ENCODE results near the gene SZT2. TPM values are rescaled to one million over a fixed set of nuclear protein-coding genes. Genes with fewer than 3 reads are reported as not detected.

SZT2 gene
- total RNA-seq, 1 experiment from 2014 or later = 27.9 TPM

GRCh38 chr1:43448955-43449707, 59.4 kb downstream of the SZT2 start:
- Histone ChIP-seq H3K27ac (ENCODE audit: low read depth, low read length, poor library complexity, severe bottlenecking) (no peak overlapping the region), H3K9me3 (ENCODE audit: low read depth, low read length, poor library complexity, severe bottlenecking) (no peaks in the 10 kb centered on the region), H3K4me1 (ENCODE audit: insufficient read depth, low read length, poor library complexity, severe bottlenecking) (peaks cover 7% of the 10 kb centered on the region), H3K4me3 (ENCODE audit: low read depth, low read length, poor library complexity, severe bottlenecking) (no peak overlapping the region), H3K27me3 (replicated peaks; ENCODE audit: insufficient read depth, low read depth, low read length, poor library complexity) (no peaks in the 10 kb centered on the region), H3K36me3 (ENCODE audit: insufficient read depth, low read length, poor library complexity, severe bottlenecking) (peaks cover 37% of the 10 kb centered on the region)
- ChIA-PET POLR2A (ENCODE audit: low non-redundant PET) (interaction anchor here (0.6 kb wide), 1 partner anchor 222 kb away, joined by 3 read pairs; no protein-coding TSS in a partner anchor), CTCF (no interaction called here)
- DNase-seq (ENCODE audit: low spot score) = no peak
- intact Hi-C loops (cut with micrococcal nuclease; ENCODE audit: unreplicated experiment) = no loop called here
- no TSS peak for BruUV-seq (replicated peaks)
- TF ChIP-seq CTCF (conservative IDR thresholded peaks at IDR 0.05; ENCODE audit: low read depth, low read length) = no peak
- no peak for TF ChIP-seq EZH2 (IDR thresholded peaks at IDR 0.05; ENCODE audit: borderline replicate concordance, low read depth, low read length, poor library complexity, severe bottlenecking)

DNA sequence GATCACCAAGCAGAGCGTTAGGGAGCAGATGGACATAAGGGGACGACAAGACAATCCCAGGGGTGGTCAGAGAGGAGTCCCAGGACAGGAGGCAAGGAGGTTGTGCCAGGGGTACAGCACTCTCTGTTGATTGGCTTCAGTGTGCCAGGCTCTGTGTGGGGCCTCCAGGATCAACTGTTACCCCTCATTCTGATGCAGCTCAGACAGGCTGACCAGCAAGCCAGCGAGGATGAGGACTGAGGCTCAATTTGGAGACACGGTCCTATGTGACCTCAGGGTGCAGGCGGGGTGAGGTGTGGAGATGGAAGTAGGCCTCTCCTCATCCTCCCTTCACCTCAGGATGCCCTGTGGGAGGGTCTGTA, 60.0 kb downstream of the SZT2 start:
- no peak for DNase-seq (ENCODE audit: low spot score)
- ChIA-PET POLR2A (ENCODE audit: low non-redundant PET) (interaction anchor here (0.6 kb wide), 1 partner anchor 223 kb away, joined by 3 read pairs; no protein-coding TSS in a partner anchor), CTCF (no interaction called here)
- Histone ChIP-seq H3K36me3 (ENCODE audit: insufficient read depth, low read length, poor library complexity, severe bottlenecking) (peaks cover 37% of the 10 kb centered on the region), H3K4me1 (ENCODE audit: insufficient read depth, low read length, poor library complexity, severe bottlenecking) (peaks cover 11% of the 10 kb centered on the region), H3K9me3 (ENCODE audit: low read depth, low read length, poor library complexity, severe bottlenecking) (no peaks in the 10 kb centered on the region), H3K27ac (ENCODE audit: low read depth, low read length, poor library complexity, severe bottlenecking) (no peak overlapping the region), H3K27me3 (replicated peaks; ENCODE audit: insufficient read depth, low read depth, low read length, poor library complexity) (no peaks in the 10 kb centered on the region), H3K4me3 (ENCODE audit: low read depth, low read length, poor library complexity, severe bottlenecking) (no peak overlapping the region)
- TF ChIP-seq EZH2 (IDR thresholded peaks at IDR 0.05; ENCODE audit: borderline replicate concordance, low read depth, low read length, poor library complexity, severe bottlenecking) (no peak), CTCF (conservative IDR thresholded peaks at IDR 0.05; ENCODE audit: low read depth, low read length) (no peak)
- no TSS peak for BruUV-seq (replicated peaks)
- intact Hi-C loops (cut with micrococcal nuclease; ENCODE audit: unreplicated experiment) = no loop called here

- ChIA-PET CTCF (no interaction called here), POLR2A (ENCODE audit: low non-redundant PET) (interaction anchor here (0.6 kb wide), 1 partner anchor 18 kb away, joined by 3 read pairs; no protein-coding TSS in a partner anchor)
- DNase-seq (ENCODE audit: low spot score) = no peak
- H3K4me3 ChIP-seq (ENCODE audit: low read depth, low read length, poor library complexity, severe bottlenecking) = no peak overlapping the region
- no peaks in the 10 kb centered on the region for H3K27me3 ChIP-seq (replicated peaks; ENCODE audit: insufficient read depth, low read depth, low read length, poor library complexity)
- no peaks in the 10 kb centered on the region for H3K9me3 ChIP-seq (ENCODE audit: low read depth, low read length, poor library complexity, severe bottlenecking)
- no peak for TF ChIP-seq CTCF (conservative IDR thresholded peaks at IDR 0.05; ENCODE audit: low read depth, low read length)
- intact Hi-C loops (cut with micrococcal nuclease; ENCODE audit: unreplicated experiment) = no loop called here
- H3K36me3 ChIP-seq (ENCODE audit: insufficient read depth, low read length, poor library complexity, severe bottlenecking) = peaks cover 37% of the 10 kb centered on the region
- H3K27ac ChIP-seq (ENCODE audit: low read depth, low read length, poor library complexity, severe bottlenecking) = no peak overlapping the region
- peaks cover 11% of the 10 kb centered on the region for H3K4me1 ChIP-seq (ENCODE audit: insufficient read depth, low read length, poor library complexity, severe bottlenecking)
- no TSS peak for BruUV-seq (replicated peaks)
Measured at GRCh38 chr1:43450251-43450941, 60.7 kb downstream of the SZT2 start.
